Erythroblast (primary cell): ENCODE measurements around the gene RPS29.

Source experiments
- DNase-seq, 2 experiments: peaks; one replicate each; lab custom pipeline; 2025; lab: John Stamatoyannopoulos, UW
- GATA1 ChIP-seq: IDR thresholded peaks from 2 replicates; pipeline ENCODE4 v1.6.1; 2011; ENCODE audit warnings: low read depth, mild to moderate bottlenecking, control low read depth, low read length, moderate library complexity
- POLR2A ChIP-seq: IDR thresholded peaks from 2 replicates; pipeline ENCODE4 v1.6.1; 2011; ENCODE audit warnings: mild to moderate bottlenecking, low read length

RPS29 gene

GRCh38 chr14:49550286-49551184, 35.6 kb downstream of the RPS29 start:
- no peak for TF ChIP-seq POLR2A
- no peak for DNase-seq

- TF ChIP-seq POLR2A (no peak), GATA1 (no peak)
Measured at GRCh38 chr14:49549881-49550280, 36.3 kb downstream of the RPS29 start.

GRCh38 chr14:49549446-49549845, 36.7 kb downstream of the RPS29 start:
- DNase-seq: no peak
- TF ChIP-seq GATA1 (no peak), POLR2A (no peak)

More at GRCh38 chr14:49549881-49550280, 36.3 kb downstream of the RPS29 start:
- DNase-seq: no peak

GRCh38 chr14:49546766-49547165, 39.4 kb downstream of the RPS29 start:
- no peak for TF ChIP-seq GATA1
- TF ChIP-seq POLR2A: no peak
- no peak for DNase-seq

GRCh38 chr14:49545716-49546115, 40.5 kb downstream of the RPS29 start:
- DNase-seq: no peak
- no peak for TF ChIP-seq POLR2A
- TF ChIP-seq GATA1: no peak

DNA sequence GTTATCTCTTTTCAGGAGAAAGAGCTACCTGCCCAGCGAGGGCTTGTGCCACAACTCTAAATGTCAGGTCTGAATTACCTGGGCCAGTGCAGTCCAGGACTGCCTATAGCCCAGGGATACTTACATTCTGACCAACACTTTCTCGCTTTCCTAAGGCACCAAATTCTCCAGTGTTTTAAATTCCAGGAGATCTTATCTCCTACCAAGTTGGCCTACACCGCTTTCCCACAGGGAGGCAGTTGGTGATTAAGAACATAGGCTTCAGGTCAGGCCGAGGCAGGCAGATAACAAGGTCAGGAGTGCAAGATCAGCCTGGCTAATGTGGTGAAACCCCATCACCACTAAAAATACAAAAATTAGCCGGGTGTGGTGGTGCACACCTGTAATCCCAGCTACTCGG, 41.1 kb downstream of the RPS29 start:
- no peak for TF ChIP-seq GATA1
- no peak for TF ChIP-seq POLR2A

GRCh38 chr14:49541049-49541448, 45.1 kb downstream of the RPS29 start:
- DNase-seq: no peak
- TF ChIP-seq POLR2A (no peak), GATA1 (no peak)

More for the DNA sequence above, 41.1 kb downstream of the RPS29 start:
- DNase-seq: no peak

GRCh38 chr14:49538852-49539251, 47.3 kb downstream of the RPS29 start:
- TF ChIP-seq POLR2A (no peak), GATA1 (no peak)
- no peak for DNase-seq
